Measurements from ENCODE around the gene PTPRJ. TPM values are rescaled to one million over a fixed set of nuclear protein-coding genes. Genes with fewer than 3 reads are reported as not detected.
A peak's percentile ranks its signal among the peaks of the same experiment; 100 is the strongest.

PTPRJ gene
- polyA plus RNA-seq, 1 donor: 26.4 TPM

- WGBS (ENCODE audit: insufficient coverage, low lambda C conversion rate): 100% methylated on average over 1 of the region's 12 CpGs
- peaks cover 55% of the 10 kb centered on the region for H3K4me1 ChIP-seq (ENCODE audit: control insufficient read depth, insufficient read depth, low read length)
- no peaks in the 10 kb centered on the region for H3K36me3 ChIP-seq (ENCODE audit: control insufficient read depth, insufficient read depth, low read length)
- H3K9me3 ChIP-seq (ENCODE audit: control insufficient read depth, low read depth, low read length): no peaks in the 10 kb centered on the region
- peak in 1 of 2 donors; percentile 67 for DNase-seq
- no peak overlapping the region for H3K4me3 ChIP-seq (ENCODE audit: low read length)
- no peaks in the 10 kb centered on the region for H3K27me3 ChIP-seq (ENCODE audit: control insufficient read depth, insufficient read depth, low read length)
- H3K27ac ChIP-seq (ENCODE audit: low read length): peak overlapping the region; percentile 48
Observed at GRCh38 chr11:48103621-48104567, 123.5 kb downstream of the PTPRJ start.

GRCh38 chr11:48104568-48104924 lies 124.2 kb downstream of the PTPRJ start:
- H3K4me3 ChIP-seq (ENCODE audit: low read length): no peak overlapping the region
- H3K36me3 ChIP-seq (ENCODE audit: control insufficient read depth, insufficient read depth, low read length): no peaks in the 10 kb centered on the region
- WGBS (ENCODE audit: insufficient coverage, low lambda C conversion rate): no CpG with 5 or more reads among the region's 3 CpGs
- H3K27ac ChIP-seq (ENCODE audit: low read length): peak overlapping the region; percentile 48
- DNase-seq: no peak
- H3K4me1 ChIP-seq (ENCODE audit: control insufficient read depth, insufficient read depth, low read length): peaks cover 59% of the 10 kb centered on the region
- H3K9me3 ChIP-seq (ENCODE audit: control insufficient read depth, low read depth, low read length): no peaks in the 10 kb centered on the region
- H3K27me3 ChIP-seq (ENCODE audit: control insufficient read depth, insufficient read depth, low read length): no peaks in the 10 kb centered on the region

- Histone ChIP-seq H3K9me3 (ENCODE audit: control insufficient read depth, low read depth, low read length) (no peaks in the 10 kb centered on the region), H3K27me3 (ENCODE audit: control insufficient read depth, insufficient read depth, low read length) (no peaks in the 10 kb centered on the region), H3K27ac (ENCODE audit: low read length) (peak overlapping the region; percentile 2), H3K36me3 (ENCODE audit: control insufficient read depth, insufficient read depth, low read length) (no peaks in the 10 kb centered on the region), H3K4me3 (ENCODE audit: low read length) (no peak overlapping the region), H3K4me1 (ENCODE audit: control insufficient read depth, insufficient read depth, low read length) (peaks cover 62% of the 10 kb centered on the region)
- no peak for DNase-seq
- 100% methylated on average over 1 of the region's 10 CpGs for WGBS (ENCODE audit: insufficient coverage, low lambda C conversion rate)
Observed at GRCh38 chr11:48105096-48105990, 125.0 kb downstream of the PTPRJ start.

- Histone ChIP-seq H3K27ac (ENCODE audit: low read length) (no peak overlapping the region), H3K9me3 (ENCODE audit: control insufficient read depth, low read depth, low read length) (no peaks in the 10 kb centered on the region), H3K4me1 (ENCODE audit: control insufficient read depth, insufficient read depth, low read length) (peaks cover 58% of the 10 kb centered on the region), H3K4me3 (ENCODE audit: low read length) (no peak overlapping the region), H3K27me3 (ENCODE audit: control insufficient read depth, insufficient read depth, low read length) (no peaks in the 10 kb centered on the region), H3K36me3 (ENCODE audit: control insufficient read depth, insufficient read depth, low read length) (no peaks in the 10 kb centered on the region)
- DNase-seq: no peak
- WGBS (ENCODE audit: insufficient coverage, low lambda C conversion rate): 86% methylated on average over 1 of the region's 6 CpGs
Observed at GRCh38 chr11:48106166-48106565, 125.8 kb downstream of the PTPRJ start.

- no peaks in the 10 kb centered on the region for H3K9me3 ChIP-seq (ENCODE audit: control insufficient read depth, low read depth, low read length)
- no peaks in the 10 kb centered on the region for H3K27me3 ChIP-seq (ENCODE audit: control insufficient read depth, insufficient read depth, low read length)
- no peak overlapping the region for H3K4me3 ChIP-seq (ENCODE audit: low read length)
- DNase-seq: no peak
- H3K36me3 ChIP-seq (ENCODE audit: control insufficient read depth, insufficient read depth, low read length): peaks cover 4% of the 10 kb centered on the region
- no peak overlapping the region for H3K27ac ChIP-seq (ENCODE audit: low read length)
- WGBS (ENCODE audit: insufficient coverage, low lambda C conversion rate): 100% methylated on average over 1 of the region's 7 CpGs
- H3K4me1 ChIP-seq (ENCODE audit: control insufficient read depth, insufficient read depth, low read length): peaks cover 47% of the 10 kb centered on the region
Observed at GRCh38 chr11:48107188-48107704, 126.9 kb downstream of the PTPRJ start.

- no peak overlapping the region for H3K27ac ChIP-seq (ENCODE audit: low read length)
Observed at GRCh38 chr11:48108231-48109045, 128.1 kb downstream of the PTPRJ start.

GRCh38 chr11:48109046-48109666 lies 128.8 kb downstream of the PTPRJ start:
- no peaks in the 10 kb centered on the region for H3K27me3 ChIP-seq (ENCODE audit: control insufficient read depth, insufficient read depth, low read length)
- peaks cover 3% of the 10 kb centered on the region for H3K9me3 ChIP-seq (ENCODE audit: control insufficient read depth, low read depth, low read length)
- peaks cover 10% of the 10 kb centered on the region for H3K36me3 ChIP-seq (ENCODE audit: control insufficient read depth, insufficient read depth, low read length)
- WGBS (ENCODE audit: insufficient coverage, low lambda C conversion rate): no CpG with 5 or more reads among the region's 5 CpGs
- H3K27ac ChIP-seq (ENCODE audit: low read length): peak overlapping the region; percentile 35
- DNase-seq: peak; percentile 26 to 51
- H3K4me1 ChIP-seq (ENCODE audit: control insufficient read depth, insufficient read depth, low read length): peaks cover 30% of the 10 kb centered on the region
- H3K4me3 ChIP-seq (ENCODE audit: low read length): peak overlapping the region; percentile 39

More at GRCh38 chr11:48108231-48109045, 128.1 kb downstream of the PTPRJ start:
- no peak overlapping the region for H3K4me3 ChIP-seq (ENCODE audit: low read length)
- peaks cover 37% of the 10 kb centered on the region for H3K4me1 ChIP-seq (ENCODE audit: control insufficient read depth, insufficient read depth, low read length)
- H3K27me3 ChIP-seq (ENCODE audit: control insufficient read depth, insufficient read depth, low read length): no peaks in the 10 kb centered on the region
- no peaks in the 10 kb centered on the region for H3K9me3 ChIP-seq (ENCODE audit: control insufficient read depth, low read depth, low read length)
- peaks cover 9% of the 10 kb centered on the region for H3K36me3 ChIP-seq (ENCODE audit: control insufficient read depth, insufficient read depth, low read length)
- WGBS (ENCODE audit: insufficient coverage, low lambda C conversion rate): 100% methylated on average over 2 of the region's 11 CpGs
- DNase-seq: no peak

GRCh38 chr11:48110509-48110766 lies 130.1 kb downstream of the PTPRJ start:
- H3K4me1 ChIP-seq (ENCODE audit: control insufficient read depth, insufficient read depth, low read length): peaks cover 17% of the 10 kb centered on the region
- no peaks in the 10 kb centered on the region for H3K27me3 ChIP-seq (ENCODE audit: control insufficient read depth, insufficient read depth, low read length)
- peaks cover 15% of the 10 kb centered on the region for H3K9me3 ChIP-seq (ENCODE audit: control insufficient read depth, low read depth, low read length)
- H3K27ac ChIP-seq (ENCODE audit: low read length): no peak overlapping the region
- 100% methylated on average over 1 of the region's 2 CpGs for WGBS (ENCODE audit: insufficient coverage, low lambda C conversion rate)
- DNase-seq: no peak
- H3K4me3 ChIP-seq (ENCODE audit: low read length): no peak overlapping the region
- H3K36me3 ChIP-seq (ENCODE audit: control insufficient read depth, insufficient read depth, low read length): peaks cover 13% of the 10 kb centered on the region

GRCh38 chr11:48111891-48112290 lies 131.5 kb downstream of the PTPRJ start:
- no peak overlapping the region for H3K4me3 ChIP-seq (ENCODE audit: low read length)
- no CpG with 5 or more reads among the region's 3 CpGs for WGBS (ENCODE audit: insufficient coverage, low lambda C conversion rate)
- DNase-seq: no peak
- no peak overlapping the region for H3K27ac ChIP-seq (ENCODE audit: low read length)
- H3K9me3 ChIP-seq (ENCODE audit: control insufficient read depth, low read depth, low read length): peaks cover 20% of the 10 kb centered on the region
- no peaks in the 10 kb centered on the region for H3K27me3 ChIP-seq (ENCODE audit: control insufficient read depth, insufficient read depth, low read length)
- H3K36me3 ChIP-seq (ENCODE audit: control insufficient read depth, insufficient read depth, low read length): peaks cover 13% of the 10 kb centered on the region
- peaks cover 7% of the 10 kb centered on the region for H3K4me1 ChIP-seq (ENCODE audit: control insufficient read depth, insufficient read depth, low read length)
